ENCODE results near the gene GPT2.
"Not testable (repeated sequence)": the region's sequence is repeated elsewhere in the genome, so short reads cannot be mapped to it uniquely, and the experiment has no call there.

GPT2 gene

DNA sequence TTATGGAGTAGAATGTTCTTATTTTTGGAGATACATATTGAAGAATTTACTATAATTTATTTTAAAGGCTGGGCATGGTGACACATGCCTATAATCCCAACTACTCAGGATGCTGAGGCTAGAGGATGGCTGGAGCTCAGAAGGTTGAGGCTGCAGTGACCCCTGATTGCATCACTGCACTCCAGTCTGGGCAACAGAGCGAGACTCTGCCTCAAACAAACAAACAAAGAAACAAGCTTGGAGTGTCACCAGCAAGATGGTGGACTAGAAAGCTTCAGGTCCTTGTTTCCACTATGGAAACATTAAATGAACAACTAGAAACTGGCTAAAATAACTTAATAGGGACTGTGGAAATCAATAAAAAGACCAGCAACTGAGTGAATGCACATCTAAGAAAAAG lies 17.9 kb upstream of the GPT2 start:
- no peak for FAIRE-seq

DNA sequence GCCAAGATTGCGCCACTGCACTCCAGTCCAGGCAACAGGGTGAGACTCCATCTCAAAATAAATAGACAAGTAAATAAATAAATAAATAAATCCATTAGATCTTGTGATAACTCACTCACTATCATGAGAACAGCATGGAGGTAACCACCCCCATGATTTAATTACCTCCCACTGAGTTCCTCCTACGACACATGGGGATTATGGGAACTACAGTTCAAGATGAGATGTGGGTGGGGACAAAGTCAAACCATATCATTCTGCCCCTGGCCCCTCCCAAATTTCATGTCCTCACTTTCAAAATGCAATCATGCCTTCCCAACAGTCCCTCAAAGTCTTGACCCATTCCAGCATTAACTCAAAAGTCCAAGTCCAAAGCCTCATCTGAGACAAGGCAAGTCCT lies 16.7 kb upstream of the GPT2 start:
- not testable (repeated sequence) for FAIRE-seq

DNA sequence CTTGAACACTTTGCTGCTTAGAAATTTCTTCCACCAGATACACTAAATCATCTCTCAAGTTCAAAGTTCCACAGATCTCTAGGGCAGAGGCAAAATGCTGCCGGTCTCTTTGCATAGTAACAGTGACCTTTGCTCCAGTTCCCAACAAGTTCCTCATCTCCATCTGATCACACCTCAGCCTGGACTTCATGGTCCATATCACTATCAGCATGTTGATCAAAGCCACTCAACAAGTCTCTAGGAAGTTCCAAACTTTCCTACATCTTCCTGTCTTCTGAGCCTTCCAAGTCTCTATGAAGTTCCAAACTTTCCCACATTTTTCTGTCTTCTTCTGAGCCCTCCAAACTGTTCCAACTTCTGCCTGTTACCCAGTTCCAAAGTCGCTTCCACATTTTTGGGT lies 15.3 kb upstream of the GPT2 start:
- FAIRE-seq, result not testable (repeated sequence)

GRCh38 chr16:46871597-46871996 lies 12.6 kb upstream of the GPT2 start:
- no peak for FAIRE-seq

DNA sequence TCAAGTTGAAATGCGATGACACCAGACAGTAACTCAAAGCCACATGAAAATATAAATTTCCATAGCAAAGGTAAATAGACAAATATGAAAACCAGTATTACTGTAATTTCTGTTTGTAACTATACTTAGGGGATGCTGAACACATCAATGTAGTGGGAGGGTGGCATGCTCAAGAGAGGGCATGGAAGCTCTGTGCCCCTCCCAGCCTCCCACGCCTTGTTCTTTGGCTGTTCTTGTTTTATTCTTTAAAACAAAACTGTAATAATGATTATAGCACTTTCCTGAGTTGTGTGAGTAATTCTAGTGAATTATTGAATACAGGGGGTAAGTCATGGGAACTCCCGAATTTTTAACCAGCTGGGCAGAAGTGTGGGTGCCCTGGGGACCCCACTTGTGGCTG lies 11.0 kb upstream of the GPT2 start:
- FAIRE-seq, result no peak

DNA sequence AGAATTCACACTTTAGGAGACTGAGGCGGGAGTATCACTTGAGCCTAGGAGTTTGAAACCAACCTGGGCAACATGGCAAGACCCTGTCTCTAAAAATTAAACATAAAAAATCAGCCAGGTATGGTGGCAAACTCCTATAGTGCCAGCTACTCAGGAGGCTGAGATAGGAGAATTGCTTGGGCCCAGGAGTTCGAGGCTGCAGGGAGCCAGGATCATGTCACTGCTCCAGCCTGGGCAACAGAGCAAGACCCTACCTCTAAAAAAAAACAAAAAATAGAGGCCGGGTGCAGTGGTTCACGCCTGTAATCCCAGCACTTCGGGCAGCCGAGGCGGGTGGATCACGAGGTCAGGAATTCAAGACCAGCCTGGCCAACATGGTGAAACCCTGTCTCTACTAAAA lies 8.9 kb upstream of the GPT2 start:
- FAIRE-seq, result no peak

DNA sequence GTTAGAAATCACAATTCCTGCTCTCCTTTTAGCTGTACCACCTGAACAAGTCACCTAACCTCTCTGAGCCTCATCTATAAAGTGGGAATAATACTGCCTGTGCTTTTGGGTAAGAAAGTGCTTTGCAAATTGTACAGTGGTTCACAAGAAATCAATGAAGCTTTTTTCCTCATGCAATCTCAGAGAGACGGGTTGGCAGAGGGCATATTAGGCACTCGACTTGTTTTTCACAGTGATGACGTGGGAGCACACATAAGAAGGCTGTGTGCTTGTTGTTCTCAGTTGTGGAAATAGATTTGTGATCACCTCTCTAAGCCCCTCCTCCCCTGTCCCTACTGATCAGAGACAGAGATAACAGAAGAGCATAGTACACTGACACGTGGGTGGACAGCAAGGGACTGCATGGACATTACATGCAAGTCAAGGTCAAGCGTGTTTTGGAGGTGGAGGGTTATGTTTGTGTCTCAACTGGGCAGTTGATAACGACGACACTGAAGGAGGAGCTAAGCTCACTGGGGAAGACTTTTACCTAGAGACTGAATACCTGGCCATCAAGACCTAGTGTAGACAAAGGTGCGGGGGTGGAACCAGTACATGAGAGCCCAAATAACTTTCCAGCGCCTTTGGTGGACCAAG lies 1.7 kb upstream of the GPT2 start:
- FAIRE-seq, result no peak

DNA sequence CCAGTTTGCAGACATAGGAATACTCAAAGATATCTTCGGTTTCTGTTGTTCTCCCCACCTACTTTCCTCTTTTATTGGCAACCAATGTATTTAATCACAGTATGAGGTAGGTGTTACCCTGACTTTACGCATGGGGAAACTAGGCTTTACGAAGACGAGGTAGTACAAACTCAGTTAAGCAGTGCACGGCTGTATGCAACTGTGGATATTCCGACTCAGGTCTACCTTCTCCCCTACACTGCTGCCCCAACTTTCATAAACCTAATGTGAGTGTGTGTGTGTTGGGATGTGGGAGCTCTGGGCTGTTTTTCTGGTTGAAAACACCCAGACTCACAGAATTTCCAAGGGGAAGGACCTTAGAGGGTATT lies 1.2 kb upstream of the GPT2 start:
- no peak for FAIRE-seq

DNA sequence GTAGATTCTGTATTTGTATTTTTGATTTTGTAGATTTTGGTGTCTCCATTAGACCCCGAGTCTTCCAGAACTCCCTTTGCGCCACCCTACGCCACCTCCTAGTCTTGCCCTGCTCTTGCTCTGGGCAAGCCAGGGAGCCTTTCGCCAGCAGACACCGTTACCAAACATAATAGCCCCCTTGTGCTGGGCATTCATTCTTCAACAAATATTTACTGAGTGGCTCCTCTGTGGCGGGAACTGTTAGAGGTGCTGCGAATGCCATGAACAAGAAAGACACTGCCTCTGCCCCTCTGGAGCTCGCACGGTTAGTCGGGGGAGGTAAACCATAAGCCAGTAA lies 841 bp upstream of the GPT2 start:
- no peak for FAIRE-seq

DNA sequence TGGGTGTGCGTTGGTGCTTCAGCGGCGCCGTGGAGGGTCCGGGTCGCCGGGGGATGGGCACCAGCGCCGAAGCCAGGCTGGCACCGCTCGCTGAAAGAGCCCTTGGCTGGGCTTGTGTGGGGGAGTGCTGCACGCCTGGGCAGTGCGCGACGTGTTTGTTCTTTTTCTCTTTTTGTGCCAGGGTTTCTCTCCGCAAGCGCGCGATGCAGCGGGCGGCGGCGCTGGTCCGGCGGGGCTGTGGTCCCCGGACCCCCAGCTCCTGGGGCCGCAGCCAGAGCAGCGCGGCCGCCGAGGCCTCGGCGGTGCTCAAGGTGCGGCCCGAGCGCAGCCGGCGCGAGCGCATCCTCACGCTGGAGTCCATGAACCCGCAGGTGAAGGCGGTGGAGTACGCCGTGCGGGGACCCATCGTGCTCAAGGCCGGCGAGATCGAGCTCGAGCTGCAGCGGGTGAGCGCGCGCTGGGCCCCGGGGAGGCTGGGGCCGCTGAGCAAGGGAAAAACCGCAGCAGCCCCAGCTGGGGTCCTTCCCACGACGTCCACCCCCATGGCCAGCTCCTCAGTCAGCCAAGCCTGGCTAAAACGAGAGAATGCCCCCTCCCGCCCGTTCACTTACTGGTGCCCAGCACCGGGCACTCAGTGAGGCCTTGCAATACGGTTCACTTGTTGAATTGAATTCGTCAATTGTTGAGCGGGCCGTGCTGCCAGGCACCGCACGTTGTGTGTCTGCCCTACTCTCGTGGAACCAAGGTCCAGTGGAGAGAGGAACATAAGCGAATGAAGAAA lies 541 bp downstream of the GPT2 start:
- no peak for FAIRE-seq

GRCh38 chr16:46885960-46886763 lies 2.0 kb downstream of the GPT2 start:
- FAIRE-seq, result no peak

DNA sequence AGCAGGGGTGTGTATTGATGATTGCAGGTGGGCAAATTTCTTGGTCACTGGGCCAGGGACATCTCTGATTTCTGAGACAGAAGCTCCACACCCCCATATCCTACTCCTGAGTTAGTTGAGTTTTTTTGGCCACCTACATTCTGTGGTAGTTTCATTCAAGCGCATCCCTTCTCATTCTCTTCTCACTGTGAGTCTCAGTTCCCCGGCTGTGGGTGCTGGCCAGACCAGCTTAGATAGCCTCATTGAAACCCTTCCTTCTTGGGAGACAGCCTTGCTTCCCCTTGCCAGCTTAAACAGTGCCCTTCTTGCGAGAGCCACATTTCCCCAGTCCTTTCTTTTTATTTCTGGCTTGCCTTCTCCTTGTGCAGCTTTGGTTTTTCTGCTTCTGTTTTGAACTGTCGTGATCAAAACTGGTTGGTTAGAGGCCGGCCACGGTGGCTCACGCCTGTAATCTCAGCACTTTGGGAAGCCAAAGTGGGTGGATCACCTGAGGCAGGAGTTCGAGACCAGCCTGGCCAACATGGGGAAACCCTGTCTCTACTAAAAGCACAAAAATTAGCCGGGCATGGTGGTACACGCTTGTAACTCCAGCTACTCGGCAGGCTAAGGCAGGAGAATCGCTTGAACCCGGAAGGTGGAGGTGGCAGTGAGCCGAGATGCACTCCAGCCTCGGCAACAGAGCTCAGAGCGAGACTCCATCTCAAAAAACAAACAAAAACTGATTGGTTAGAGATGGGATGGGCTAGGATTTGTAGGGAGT lies 2.8 kb downstream of the GPT2 start:
- no peak for FAIRE-seq

DNA sequence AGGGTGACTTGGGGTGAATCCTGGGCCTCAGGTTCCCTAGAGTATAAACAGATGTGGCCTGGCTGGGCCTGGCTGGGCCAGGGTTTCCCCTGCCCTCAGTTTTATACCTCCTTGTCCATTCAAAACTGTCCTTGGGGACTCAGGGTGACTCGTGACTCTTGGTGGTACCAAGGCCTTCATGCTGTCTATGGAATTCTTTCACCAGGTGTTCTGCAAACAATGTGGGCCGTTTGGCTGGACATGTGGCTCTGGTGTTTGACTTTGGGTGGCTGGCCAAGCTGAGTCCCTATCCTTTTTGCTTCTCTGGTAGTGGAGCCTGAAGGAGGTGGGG lies 3.3 kb downstream of the GPT2 start:
- no peak for FAIRE-seq

DNA sequence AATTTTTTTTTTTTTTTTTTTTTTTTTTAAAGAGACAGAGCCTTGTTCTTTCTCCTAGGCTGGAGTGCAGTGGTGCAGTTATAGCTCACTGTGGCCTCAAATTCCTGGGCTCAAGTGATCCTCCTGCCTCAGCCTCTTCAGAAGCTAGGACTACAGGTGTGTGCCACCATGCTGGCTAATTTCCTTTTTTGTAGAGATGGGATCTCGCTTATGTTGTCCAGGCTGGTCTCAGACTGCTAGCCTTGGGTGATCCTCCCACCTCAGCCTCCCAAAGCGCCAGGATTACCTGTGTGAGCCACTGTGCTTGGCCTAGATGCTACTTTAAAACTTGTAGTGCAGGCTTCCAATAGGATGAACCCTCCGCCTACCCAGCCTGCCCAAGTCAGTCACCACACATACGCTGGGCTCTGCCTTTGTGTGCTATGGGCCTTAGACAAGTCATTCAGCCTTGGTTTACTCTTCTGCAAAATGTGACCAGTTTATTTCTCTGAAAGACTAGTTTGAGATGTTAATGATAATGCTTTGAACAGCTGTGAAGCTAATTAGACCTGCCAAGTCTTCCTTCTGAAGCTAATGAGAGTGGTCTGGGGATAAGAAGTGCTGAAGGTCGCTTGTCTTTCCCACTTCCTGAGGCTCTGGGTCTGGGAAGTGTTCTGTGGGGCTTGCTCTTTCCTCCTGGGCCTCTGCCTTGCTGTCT lies 5.2 kb downstream of the GPT2 start:
- no peak for FAIRE-seq

DNA sequence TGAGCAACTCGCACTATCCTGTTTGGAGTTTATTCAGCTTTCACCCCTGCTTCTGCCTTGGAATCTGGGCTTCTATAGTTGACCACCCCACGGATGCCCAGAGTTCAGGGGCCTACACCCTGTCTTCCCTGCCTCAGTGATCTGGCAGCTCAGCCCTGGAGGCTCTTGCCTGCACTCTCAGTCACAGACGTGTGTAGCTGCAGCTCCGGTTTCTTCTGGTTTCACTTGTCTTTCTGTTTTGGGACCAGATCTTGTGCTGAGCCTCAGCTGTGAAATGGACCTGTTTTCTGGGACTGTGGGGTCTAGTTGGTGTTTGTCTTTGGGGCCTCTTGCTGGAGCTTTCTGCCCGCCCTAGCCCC lies 5.8 kb downstream of the GPT2 start:
- no peak for FAIRE-seq

- FAIRE-seq, result no peak
Measured at GRCh38 chr16:46891910-46892309, 7.7 kb downstream of the GPT2 start.

- FAIRE-seq, result no peak
Measured at GRCh38 chr16:46894036-46894672, 10.0 kb downstream of the GPT2 start.

DNA sequence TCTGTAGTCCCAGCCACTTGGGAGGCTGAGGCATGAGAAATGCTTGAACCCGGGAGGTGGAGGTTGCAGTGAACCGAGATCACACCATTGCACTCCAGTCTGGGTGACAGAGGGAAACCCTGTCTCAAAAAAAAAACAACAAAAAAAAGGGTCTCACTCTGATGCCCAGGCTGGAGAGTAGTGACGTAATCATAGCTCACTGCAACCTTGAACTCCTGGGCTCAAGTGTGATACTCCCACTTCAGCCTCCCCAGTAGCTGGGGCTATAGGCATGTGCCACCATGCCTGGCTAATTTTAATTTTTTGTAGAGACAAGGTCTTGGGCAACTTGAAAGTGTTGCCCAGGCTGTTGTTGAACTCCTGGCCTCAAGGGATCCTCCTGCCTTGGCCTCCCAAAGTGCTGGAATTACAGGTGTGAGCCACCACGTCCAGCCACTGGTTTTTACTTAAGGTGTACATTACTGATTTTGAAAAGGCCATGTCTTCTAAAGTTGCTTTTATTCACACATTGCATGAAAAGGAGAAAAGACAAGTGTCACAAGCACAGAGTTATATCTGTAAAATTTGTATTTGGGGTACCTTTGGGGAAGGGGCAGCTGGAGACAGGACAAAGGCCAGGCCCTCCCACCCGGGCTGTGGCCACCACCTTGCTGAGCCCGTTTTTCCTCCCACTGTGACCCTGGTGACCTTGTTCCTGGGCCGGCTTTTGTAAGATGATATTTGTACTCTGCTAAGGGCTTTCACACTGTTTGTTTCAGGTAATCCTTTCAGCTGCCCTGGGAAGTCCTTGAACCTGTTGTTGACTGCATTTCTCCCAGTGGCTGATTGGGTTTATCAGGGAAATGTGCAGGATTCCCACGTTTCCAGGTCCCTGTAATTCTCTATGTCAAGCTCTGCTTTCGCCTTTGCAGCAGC lies 11.5 kb downstream of the GPT2 start:
- no peak for FAIRE-seq

GRCh38 chr16:46896314-46896968 lies 12.3 kb downstream of the GPT2 start:
- FAIRE-seq, result no peak

DNA sequence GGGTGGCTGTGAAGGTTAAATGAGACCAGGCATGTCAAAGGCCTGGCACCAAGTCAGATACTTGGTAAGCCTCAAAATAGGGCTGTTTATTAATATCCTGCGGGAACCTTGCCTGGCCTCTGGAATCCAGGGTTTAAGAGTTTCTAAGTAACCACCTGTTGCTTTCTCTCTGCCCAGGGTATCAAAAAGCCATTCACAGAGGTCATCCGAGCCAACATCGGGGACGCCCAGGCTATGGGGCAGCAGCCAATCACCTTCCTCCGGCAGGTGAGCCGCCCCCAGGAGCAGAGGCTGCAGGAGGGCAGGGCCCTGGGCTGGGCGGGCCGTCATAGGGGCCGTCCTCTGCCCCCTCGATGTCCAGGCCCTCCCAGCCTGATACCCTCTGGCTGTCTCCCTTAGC lies 13.3 kb downstream of the GPT2 start:
- no peak for FAIRE-seq

- no peak for FAIRE-seq
Measured at GRCh38 chr16:46898006-46898405, 13.8 kb downstream of the GPT2 start.

Data from TTC549 (cell line).